Measurements from ENCODE around the gene BARX2. TPM values are rescaled to one million over a fixed set of nuclear protein-coding genes. Genes with fewer than 3 reads are reported as not detected.

The BARX2 gene
- total and polyA plus RNA-seq, 8 donors: 1.1 to 27.7 (median 2.3) TPM; not detected in 1

DNA sequence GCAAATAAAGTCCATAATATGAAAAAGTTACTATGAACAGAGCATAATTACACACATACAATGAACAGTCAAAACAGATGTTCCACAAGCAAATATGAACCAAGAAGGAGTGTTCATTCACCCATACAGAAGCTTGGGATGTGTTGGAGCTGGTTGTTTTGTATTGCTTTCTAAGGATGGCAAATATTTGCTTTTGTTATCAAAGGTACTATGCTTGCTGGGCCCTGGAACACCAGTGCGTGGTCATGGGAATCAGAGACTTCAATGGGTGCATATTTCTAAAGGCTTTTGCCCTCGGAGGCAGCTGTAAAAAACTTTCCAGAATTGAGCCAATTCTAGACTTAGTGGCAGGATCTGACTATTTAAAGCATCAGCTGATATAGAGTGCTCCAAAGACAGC lies 85.1 kb downstream of the BARX2 start:
- DNase-seq: peak; percentile 57 to 66
- H3K9me3 ChIP-seq: no peaks in the 10 kb centered on the region
- TF ChIP-seq, protein P1, sequence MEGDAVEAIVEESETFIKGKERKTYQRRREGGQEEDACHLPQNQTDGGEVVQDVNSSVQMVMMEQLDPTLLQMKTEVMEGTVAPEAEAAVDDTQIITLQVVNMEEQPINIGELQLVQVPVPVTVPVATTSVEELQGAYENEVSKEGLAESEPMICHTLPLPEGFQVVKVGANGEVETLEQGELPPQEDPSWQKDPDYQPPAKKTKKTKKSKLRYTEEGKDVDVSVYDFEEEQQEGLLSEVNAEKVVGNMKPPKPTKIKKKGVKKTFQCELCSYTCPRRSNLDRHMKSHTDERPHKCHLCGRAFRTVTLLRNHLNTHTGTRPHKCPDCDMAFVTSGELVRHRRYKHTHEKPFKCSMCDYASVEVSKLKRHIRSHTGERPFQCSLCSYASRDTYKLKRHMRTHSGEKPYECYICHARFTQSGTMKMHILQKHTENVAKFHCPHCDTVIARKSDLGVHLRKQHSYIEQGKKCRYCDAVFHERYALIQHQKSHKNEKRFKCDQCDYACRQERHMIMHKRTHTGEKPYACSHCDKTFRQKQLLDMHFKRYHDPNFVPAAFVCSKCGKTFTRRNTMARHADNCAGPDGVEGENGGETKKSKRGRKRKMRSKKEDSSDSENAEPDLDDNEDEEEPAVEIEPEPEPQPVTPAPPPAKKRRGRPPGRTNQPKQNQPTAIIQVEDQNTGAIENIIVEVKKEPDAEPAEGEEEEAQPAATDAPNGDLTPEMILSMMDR (IDR thresholded peaks at IDR 0.05): no peak
- TF ChIP-seq EP300 (IDR thresholded peaks at IDR 0.05): no peak
- TF ChIP-seq POLR2A (IDR thresholded peaks at IDR 0.05): no peak
- no peak for TF ChIP-seq POLR2AphosphoS5 (IDR thresholded peaks at IDR 0.05)
- no peak overlapping the region for H3K27ac ChIP-seq
- H3K4me1 ChIP-seq: peaks cover 0 to 21% (median 17%) of the 10 kb centered on the region in 4 donors
- H3K4me3 ChIP-seq: no peak overlapping the region
- peaks cover 0 to 5% (median 0%) of the 10 kb centered on the region in 3 donors for H3K27me3 ChIP-seq
- WGBS, 5 donors: 26 to 51% (median 44%) methylated on average over 2 of the region's 2 CpGs
- no peaks in the 10 kb centered on the region for H3K36me3 ChIP-seq
- intact Hi-C loops (cut with DNase I; ENCODE audit: low total_unique reads): no loop called here

DNA sequence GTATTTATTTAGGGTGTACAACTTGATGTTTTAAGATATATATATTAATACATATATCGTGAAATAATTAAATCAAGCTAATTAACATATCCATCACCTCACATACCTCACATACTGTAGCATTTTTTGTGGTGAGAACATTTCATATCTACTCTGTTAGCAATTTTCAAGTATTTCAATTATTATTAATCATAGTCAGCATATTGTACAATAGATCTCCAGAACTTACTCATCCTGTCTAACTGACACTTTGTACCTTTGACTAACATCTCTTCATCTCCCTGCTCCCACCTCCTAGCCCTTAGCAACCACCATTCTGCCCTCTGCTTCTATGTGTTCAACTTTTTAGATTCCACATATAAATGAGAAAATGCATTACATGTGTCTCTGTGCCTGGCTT lies 108.4 kb downstream of the BARX2 start:
- Histone ChIP-seq H3K4me3 (no peak overlapping the region), H3K27me3 (no peaks in the 10 kb centered on the region), H3K27ac (no peak overlapping the region), H3K36me3 (no peaks in the 10 kb centered on the region), H3K4me1 (no peaks in the 10 kb centered on the region), H3K9me3 (peaks cover 0 to 4% (median 0%) of the 10 kb centered on the region in 4 donors)
- intact Hi-C loops (cut with DNase I; ENCODE audit: low total_unique reads): no loop called here
- TF ChIP-seq, protein P1 (IDR thresholded peaks at IDR 0.05): no peak
- TF ChIP-seq POLR2A (IDR thresholded peaks at IDR 0.05) (no peak), POLR2AphosphoS5 (IDR thresholded peaks at IDR 0.05) (no peak), EP300 (IDR thresholded peaks at IDR 0.05) (no peak)
- 82 to 95% (median 90%) methylated on average over 1 of the region's 1 CpG for WGBS, 5 donors
- no peak for DNase-seq

DNA sequence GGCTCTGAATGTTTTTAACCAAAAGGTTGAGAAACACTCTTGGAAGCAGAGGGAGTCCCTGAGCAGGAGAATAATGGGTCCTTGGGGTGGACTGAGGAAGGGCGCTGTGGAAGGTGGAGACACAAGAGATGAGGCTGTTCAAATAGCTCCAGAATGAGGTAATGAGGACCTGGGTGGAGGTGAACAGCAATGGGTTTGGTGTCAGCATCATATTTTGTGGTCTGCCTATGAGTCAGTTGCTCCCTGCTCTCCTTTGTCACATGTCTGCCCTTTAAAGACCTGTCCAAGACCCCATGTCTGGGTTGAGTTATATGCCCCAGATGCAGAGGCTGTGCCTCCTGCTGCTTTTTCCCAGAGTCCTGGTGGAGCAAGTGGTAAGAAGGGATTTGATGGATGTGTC lies 113.6 kb downstream of the BARX2 start:
- peaks cover 0 to 6% (median 2%) of the 10 kb centered on the region in 4 donors for H3K9me3 ChIP-seq
- DNase-seq: no peak
- WGBS, 5 donors: 85 to 100% (median 89%) methylated on average over 1 of the region's 1 CpG
- H3K27ac ChIP-seq: no peak overlapping the region
- no peaks in the 10 kb centered on the region for H3K4me1 ChIP-seq
- no peaks in the 10 kb centered on the region for H3K27me3 ChIP-seq
- TF ChIP-seq POLR2AphosphoS5 (IDR thresholded peaks at IDR 0.05): no peak
- TF ChIP-seq, protein P1 (IDR thresholded peaks at IDR 0.05): no peak
- TF ChIP-seq EP300 (IDR thresholded peaks at IDR 0.05): no peak
- TF ChIP-seq POLR2A (IDR thresholded peaks at IDR 0.05): no peak
- H3K4me3 ChIP-seq: no peak overlapping the region
- intact Hi-C loops (cut with DNase I; ENCODE audit: low total_unique reads): no loop called here
- no peaks in the 10 kb centered on the region for H3K36me3 ChIP-seq

DNA sequence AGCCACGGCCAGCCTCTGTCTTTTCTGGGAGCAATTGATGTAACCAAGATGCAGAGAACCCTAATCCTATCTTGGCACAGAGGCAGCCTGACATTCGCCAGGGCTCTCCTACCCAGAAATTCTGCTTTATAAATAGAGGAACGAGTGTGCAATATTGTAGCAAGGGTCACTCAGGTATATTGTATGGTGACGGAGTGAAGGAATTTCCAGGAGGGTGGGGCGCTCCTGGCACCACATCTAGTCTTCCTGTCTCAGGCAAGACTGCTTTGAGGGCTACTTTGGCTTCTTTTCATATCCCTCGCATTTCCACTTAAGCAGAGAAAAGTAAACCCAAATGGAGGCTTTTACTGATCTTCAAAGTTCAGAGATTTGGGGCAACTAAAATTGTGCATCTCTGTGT lies 114.4 kb downstream of the BARX2 start:
- Histone ChIP-seq H3K36me3 (no peaks in the 10 kb centered on the region), H3K9me3 (peaks cover 0 to 6% (median 2%) of the 10 kb centered on the region in 4 donors), H3K27ac (no peak overlapping the region), H3K27me3 (no peaks in the 10 kb centered on the region), H3K4me3 (no peak overlapping the region), H3K4me1 (no peaks in the 10 kb centered on the region)
- intact Hi-C loops (cut with DNase I; ENCODE audit: low total_unique reads): no loop called here
- WGBS, 5 donors: 49 to 57% (median 53%) methylated on average over 6 of the region's 6 CpGs
- no peak for DNase-seq
- TF ChIP-seq POLR2A (IDR thresholded peaks at IDR 0.05) (no peak), EP300 (IDR thresholded peaks at IDR 0.05) (no peak), POLR2AphosphoS5 (IDR thresholded peaks at IDR 0.05) (no peak)

DNA sequence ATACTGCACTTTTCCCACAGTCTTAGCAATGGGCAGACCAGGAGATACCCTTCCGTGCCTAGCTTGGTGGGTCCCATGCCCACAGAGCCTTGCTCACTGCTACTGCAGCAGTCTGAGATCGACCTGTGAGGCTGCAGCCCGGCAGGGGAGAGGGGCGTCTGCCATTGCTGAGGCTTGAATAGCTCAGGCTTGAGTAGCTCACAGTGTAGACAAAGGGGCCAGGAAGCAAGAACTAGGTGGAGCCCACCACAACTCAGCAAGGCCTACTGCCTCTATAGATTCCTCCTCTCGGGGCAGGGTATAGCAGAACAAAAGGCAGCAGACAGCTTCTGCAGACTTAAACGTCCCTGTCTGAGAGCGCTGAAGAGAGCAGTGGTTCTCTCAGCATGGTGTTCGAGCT lies 118.1 kb downstream of the BARX2 start:
- no peaks in the 10 kb centered on the region for H3K27me3 ChIP-seq
- H3K4me3 ChIP-seq: no peak overlapping the region
- no peak for DNase-seq
- H3K36me3 ChIP-seq: no peaks in the 10 kb centered on the region
- no peaks in the 10 kb centered on the region for H3K4me1 ChIP-seq
- no peak overlapping the region for H3K27ac ChIP-seq
- intact Hi-C loops (cut with DNase I; ENCODE audit: low total_unique reads): no loop called here
- TF ChIP-seq, protein P1 (IDR thresholded peaks at IDR 0.05): no peak
- no peak for TF ChIP-seq POLR2AphosphoS5 (IDR thresholded peaks at IDR 0.05)
- no peak for TF ChIP-seq POLR2A (IDR thresholded peaks at IDR 0.05)
- no peak for TF ChIP-seq EP300 (IDR thresholded peaks at IDR 0.05)
- H3K9me3 ChIP-seq: peaks cover 0 to 6% (median 0%) of the 10 kb centered on the region in 4 donors
- 85 to 95% (median 88%) methylated on average over 8 of the region's 8 CpGs for WGBS, 5 donors

Data from stomach (tissue), 9 donors.